ENCODE data around the gene UFM1. TPM values are rescaled to one million over a fixed set of nuclear protein-coding genes. Genes with fewer than 3 reads are reported as not detected.

UFM1 gene
- total RNA-seq, 1 donor from 2014 or later, result 26.1 TPM

GRCh38 chr13:38405216-38405615 lies 55.6 kb downstream of the UFM1 start:
- no peak overlapping the region for H3K27ac ChIP-seq (replicated peaks)
- TF ChIP-seq CTCF (IDR thresholded peaks at IDR 0.05; ENCODE audit: borderline replicate concordance), result no peak
- intact Hi-C loops (cut with micrococcal nuclease), result no loop called here

GRCh38 chr13:38409771-38410170 lies 60.1 kb downstream of the UFM1 start:
- intact Hi-C loops (cut with micrococcal nuclease), result no loop called here
- H3K4me3 ChIP-seq, result no peak overlapping the region
- H3K4me1 ChIP-seq, result peaks cover 2% of the 10 kb centered on the region
- no peak for DNase-seq
- H3K27ac ChIP-seq (replicated peaks), result no peak overlapping the region
- H3K9me3 ChIP-seq (replicated peaks), result peaks cover 12% of the 10 kb centered on the region
- H3K36me3 ChIP-seq, result no peaks in the 10 kb centered on the region
- no peaks in the 10 kb centered on the region for H3K27me3 ChIP-seq (ENCODE audit: low read depth)
- no peak for TF ChIP-seq CTCF (IDR thresholded peaks at IDR 0.05; ENCODE audit: borderline replicate concordance)

More at GRCh38 chr13:38405216-38405615, 55.6 kb downstream of the UFM1 start:
- Histone ChIP-seq H3K4me3 (no peak overlapping the region), H3K36me3 (no peaks in the 10 kb centered on the region), H3K27me3 (ENCODE audit: low read depth) (no peaks in the 10 kb centered on the region), H3K4me1 (no peaks in the 10 kb centered on the region), H3K9me3 (replicated peaks) (peaks cover 14% of the 10 kb centered on the region)
- no peak for DNase-seq

- DNase-seq, result no peak
- H3K27me3 ChIP-seq (ENCODE audit: low read depth), result no peaks in the 10 kb centered on the region
- TF ChIP-seq CTCF (IDR thresholded peaks at IDR 0.05; ENCODE audit: borderline replicate concordance), result no peak
- no peak overlapping the region for H3K4me3 ChIP-seq
- H3K27ac ChIP-seq (replicated peaks), result no peak overlapping the region
- H3K4me1 ChIP-seq, result peaks cover 15% of the 10 kb centered on the region
- peaks cover 11% of the 10 kb centered on the region for H3K9me3 ChIP-seq (replicated peaks)
- intact Hi-C loops (cut with micrococcal nuclease), result no loop called here
- no peaks in the 10 kb centered on the region for H3K36me3 ChIP-seq
Observed at GRCh38 chr13:38412266-38412665, 62.6 kb downstream of the UFM1 start.

Data from left ventricle myocardium inferior (tissue), 1 donor.